DMS153 treated with DMSO at 0.1 percent for 48 hours (cell line): ENCODE data around the gene CDKN2C.
A peak's percentile ranks its signal among the peaks of the same experiment; 100 is the strongest.
"Not testable (repeated sequence)": the region's sequence is repeated elsewhere in the genome, so short reads cannot be mapped to it uniquely, and the experiment has no call there.

ENCODE experiments used
- DNase-seq: peaks from one replicate; lab custom pipeline; 2025; ENCODE audit not compliant: unreplicated experiment; lab: John Stamatoyannopoulos, UW

Gene CDKN2C

GRCh38 chr1:50978852-50979781, 9.1 kb downstream of the CDKN2C start:
- DNase-seq, result peak; percentile 70

GRCh38 chr1:50979937-50980336, 9.9 kb downstream of the CDKN2C start:
- no peak for DNase-seq

- DNase-seq, result no peak
Observed at GRCh38 chr1:50980505-50980904, 10.5 kb downstream of the CDKN2C start.

GRCh38 chr1:50981741-50982140, 11.7 kb downstream of the CDKN2C start:
- DNase-seq, result no peak

GRCh38 chr1:50982611-50983010, 12.6 kb downstream of the CDKN2C start:
- peak; percentile 80 for DNase-seq

- DNase-seq, result peak; percentile 59
Observed at GRCh38 chr1:50983219-50983802, 13.3 kb downstream of the CDKN2C start.

- no peak for DNase-seq
Observed at GRCh38 chr1:50985094-50985493, 15.0 kb downstream of the CDKN2C start.

- DNase-seq, result no peak
Observed at GRCh38 chr1:50986653-50987052, 16.6 kb downstream of the CDKN2C start.

GRCh38 chr1:50989694-50990093, 19.6 kb downstream of the CDKN2C start:
- no peak for DNase-seq

GRCh38 chr1:50992532-50993318, 22.7 kb downstream of the CDKN2C start:
- DNase-seq, result no peak

- DNase-seq, result no peak
Observed at GRCh38 chr1:50993645-50994044, 23.6 kb downstream of the CDKN2C start.

GRCh38 chr1:50994997-50995396, 25.0 kb downstream of the CDKN2C start:
- no peak for DNase-seq

- DNase-seq, result peak; percentile 43
Observed at GRCh38 chr1:50995651-50996050, 25.6 kb downstream of the CDKN2C start.

- no peak for DNase-seq
Observed at GRCh38 chr1:50996083-50996482, 26.0 kb downstream of the CDKN2C start.

GRCh38 chr1:50999375-50999774, 29.3 kb downstream of the CDKN2C start:
- DNase-seq, result not testable (repeated sequence)

GRCh38 chr1:51000160-51000559, 30.1 kb downstream of the CDKN2C start:
- no peak for DNase-seq

- no peak for DNase-seq
Observed at GRCh38 chr1:51000651-51001050, 30.6 kb downstream of the CDKN2C start.

GRCh38 chr1:51002516-51002915, 32.5 kb downstream of the CDKN2C start:
- DNase-seq, result peak; percentile 7

- not testable (repeated sequence) for DNase-seq
Observed at GRCh38 chr1:51005549-51005948, 35.5 kb downstream of the CDKN2C start.

GRCh38 chr1:51009381-51009780, 39.3 kb downstream of the CDKN2C start:
- DNase-seq, result no peak

GRCh38 chr1:51014878-51015277, 44.8 kb downstream of the CDKN2C start:
- DNase-seq, result no peak

GRCh38 chr1:51019811-51020210, 49.8 kb downstream of the CDKN2C start:
- DNase-seq, result no peak
